Caco-2 (cell line): ENCODE measurements around the gene DLG4. TPM values are rescaled to one million over a fixed set of nuclear protein-coding genes. Genes with fewer than 3 reads are reported as not detected.
"Not testable (repeated sequence)": the region's sequence is repeated elsewhere in the genome, so short reads cannot be mapped to it uniquely, and the experiment has no call there.

Experiments used
- BruUV-seq: library from RNA; stranded (reverse); fragments of 400-500 nt; replicated peaks from 2 replicates; lab custom pipeline; 2021; lab: Mats Ljungman, UMichigan
- CTCF ChIA-PET: fragments of 300-600 bp; sonication (Branson Sonifier 250); formaldehyde crosslinking; loops from one replicate; lab custom pipeline; 2022; ENCODE audit warnings: antibody characterized with exemption; lab: Charles Lee
- POLR2A ChIA-PET: fragments of 300-600 bp; sonication (Branson Sonifier 250); formaldehyde crosslinking; loops from one replicate; lab custom pipeline; 2022; ENCODE audit warnings: antibody characterized with exemption; lab: Charles Lee
- DNase-seq, 2 experiments: peaks; one replicate each; pipeline versions ENCODE4 v3.0.0 to v3.0.0-alpha.2; 2020 to 2022
- H3K27me3 ChIP-seq: replicated peaks from 2 replicates; pipeline ENCODE4 v1.6.0; 2011; ENCODE audit warnings: low read length; ENCODE audit not compliant: control insufficient read depth, insufficient read depth
- H3K36me3 ChIP-seq: 2 replicates; pipeline ENCODE4 v1.5.1; 2011; ENCODE audit warnings: low read length; ENCODE audit not compliant: control insufficient read depth, insufficient read depth
- H3K4me1 ChIP-seq: fragments of 250-450 bp; sonication (Bioruptor Pico); 2 replicates; pipeline ENCODE4 v1.5.1; 2020; ENCODE audit warnings: mild to moderate bottlenecking
- H3K4me3 ChIP-seq: 2 replicates; pipeline ENCODE4 v1.5.1; 2011; ENCODE audit warnings: low read depth, mild to moderate bottlenecking, control low read depth, low read length
- H3K9me3 ChIP-seq: fragments of 250-450 bp; sonication (Bioruptor Pico); 2 replicates; pipeline ENCODE4 v1.5.1; 2020; ENCODE audit warnings: mild to moderate bottlenecking, moderate library complexity
- H3K27ac Mint-ChIP-seq: one replicate; pipeline ENCODE4 v1.8.0; 2022; ENCODE audit warnings: mixed read lengths; ENCODE audit not compliant: unreplicated experiment
- H3K27me3 Mint-ChIP-seq: one replicate; pipeline ENCODE4 v1.8.0; 2022; ENCODE audit warnings: mixed read lengths; ENCODE audit not compliant: insufficient read depth, unreplicated experiment
- H3K36me3 Mint-ChIP-seq: one replicate; pipeline ENCODE4 v1.8.0; 2022; ENCODE audit warnings: mild to moderate bottlenecking, mixed read lengths; ENCODE audit not compliant: insufficient read depth, unreplicated experiment
- H3K4me1 Mint-ChIP-seq: one replicate; pipeline ENCODE4 v1.8.0; 2022; ENCODE audit warnings: low read depth, mixed read lengths; ENCODE audit not compliant: unreplicated experiment
- H3K4me3 Mint-ChIP-seq: one replicate; pipeline ENCODE4 v1.8.0; 2022; ENCODE audit warnings: mild to moderate bottlenecking, moderate library complexity, mixed read lengths; ENCODE audit not compliant: unreplicated experiment
- H3K9me3 Mint-ChIP-seq: one replicate; pipeline ENCODE4 v1.8.0; 2022; ENCODE audit warnings: mixed read lengths; ENCODE audit not compliant: unreplicated experiment
- intact Hi-C: fragments of 100-400 bp; cut with micrococcal nuclease; formaldehyde crosslinking; loops from one replicate; pipeline ENCODE4 v1.10.0; 2022; ENCODE audit not compliant: unreplicated experiment
- total RNA-seq: library from RNA; stranded (reverse); gene quantifications from 2 replicates; pipeline ENCODE4 v1.2.3, GENCODE V29; 2022
- TF ChIP-seq, protein P1 (sequence below), 2 experiments: fragments of 200-600 bp in 1 of 2; IDR thresholded peaks; 1 replicate in 1 of 2; 2 replicates in 1 of 2; pipeline versions ENCODE4 v1.5.1 to v1.8.0; 2011 to 2022; ENCODE audit warnings: antibody characterized with exemption in 1 of 2, control low read depth in 1 of 2, inconsistent platforms in 1 of 2, low read depth in 1 of 2, low read length in 1 of 2, mild to moderate bottlenecking in 1 of 2, moderate library complexity in 1 of 2; ENCODE audit not compliant: insufficient read depth in 1 of 2, severe bottlenecking in 1 of 2, unreplicated experiment in 1 of 2

Gene DLG4
- total RNA-seq, 1 experiment from 2014 or later: 0.98 TPM

DNA sequence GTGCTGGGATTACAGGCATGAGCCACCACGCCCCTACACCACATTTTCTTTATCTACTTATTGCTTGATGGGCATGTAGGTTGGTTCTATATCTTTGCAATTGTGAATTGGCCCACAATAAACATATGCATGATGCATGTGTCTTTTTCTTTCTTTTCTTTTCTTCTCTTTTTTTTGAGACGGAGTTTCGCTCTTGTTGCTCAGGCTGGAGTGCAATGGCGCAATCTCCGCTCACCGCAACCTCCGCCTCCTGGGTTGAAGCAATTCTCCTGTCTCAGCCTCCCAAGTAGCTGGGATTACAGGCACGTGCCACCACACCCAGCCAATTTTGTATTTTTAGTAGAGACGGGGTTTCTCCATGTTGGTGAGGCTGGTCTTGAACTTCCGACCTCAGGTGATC lies 61.2 kb downstream of the DLG4 start:
- H3K4me3 Mint-ChIP-seq, H3K27ac Mint-ChIP-seq, H3K27me3 Mint-ChIP-seq, H3K4me1 ChIP-seq, H3K4me3 ChIP-seq, DNase-seq, intact Hi-C loops, H3K4me1 Mint-ChIP-seq, BruUV-seq, H3K27me3 ChIP-seq, H3K36me3 Mint-ChIP-seq, H3K36me3 ChIP-seq, H3K9me3 ChIP-seq, CTCF ChIA-PET, POLR2A ChIA-PET, H3K9me3 Mint-ChIP-seq: not testable (repeated sequence)

DNA sequence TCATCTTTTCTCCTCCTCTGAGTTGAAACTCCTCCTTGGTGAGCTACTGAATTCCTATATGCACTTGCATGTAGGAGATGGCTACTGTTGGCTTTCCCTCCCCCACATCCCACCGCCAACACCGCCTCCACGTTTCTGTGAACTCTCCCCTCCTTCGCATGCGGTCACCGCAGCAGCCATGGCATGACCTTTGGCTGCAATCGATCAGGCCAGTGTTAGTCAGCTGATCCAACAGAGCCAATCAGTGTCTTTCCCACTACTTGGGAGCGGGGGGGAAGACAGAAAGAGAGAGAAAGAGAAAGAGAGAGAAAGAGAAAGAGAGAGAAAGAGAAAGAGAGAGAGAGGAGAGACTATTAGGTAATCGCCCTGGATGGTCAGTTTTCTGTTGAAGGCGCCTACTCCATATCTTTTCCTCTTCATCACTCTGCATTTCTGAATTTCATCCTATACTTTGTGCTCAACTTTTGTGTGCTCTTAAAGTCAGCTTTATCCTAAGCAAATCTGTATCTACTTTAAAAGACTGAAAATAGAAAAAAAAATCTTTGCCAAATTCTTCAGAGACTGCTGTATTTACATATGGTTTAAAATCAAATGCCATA lies 63.2 kb downstream of the DLG4 start:
- BruUV-seq: no TSS peak
- Mint-ChIP-seq H3K9me3 (no peaks in the 10 kb centered on the region), H3K27ac (no peak overlapping the region), H3K27me3 (no peaks in the 10 kb centered on the region), H3K4me1 (peaks cover 7% of the 10 kb centered on the region), H3K4me3 (peak overlapping the region; percentile 42), H3K36me3 (peaks cover 5% of the 10 kb centered on the region)
- Histone ChIP-seq H3K36me3 (no peaks in the 10 kb centered on the region), H3K4me1 (no peaks in the 10 kb centered on the region), H3K9me3 (no peaks in the 10 kb centered on the region), H3K27me3 (no peaks in the 10 kb centered on the region), H3K4me3 (no peak overlapping the region)
- ChIA-PET POLR2A (no interaction called here), CTCF (no interaction called here)
- TF ChIP-seq, protein P1, sequence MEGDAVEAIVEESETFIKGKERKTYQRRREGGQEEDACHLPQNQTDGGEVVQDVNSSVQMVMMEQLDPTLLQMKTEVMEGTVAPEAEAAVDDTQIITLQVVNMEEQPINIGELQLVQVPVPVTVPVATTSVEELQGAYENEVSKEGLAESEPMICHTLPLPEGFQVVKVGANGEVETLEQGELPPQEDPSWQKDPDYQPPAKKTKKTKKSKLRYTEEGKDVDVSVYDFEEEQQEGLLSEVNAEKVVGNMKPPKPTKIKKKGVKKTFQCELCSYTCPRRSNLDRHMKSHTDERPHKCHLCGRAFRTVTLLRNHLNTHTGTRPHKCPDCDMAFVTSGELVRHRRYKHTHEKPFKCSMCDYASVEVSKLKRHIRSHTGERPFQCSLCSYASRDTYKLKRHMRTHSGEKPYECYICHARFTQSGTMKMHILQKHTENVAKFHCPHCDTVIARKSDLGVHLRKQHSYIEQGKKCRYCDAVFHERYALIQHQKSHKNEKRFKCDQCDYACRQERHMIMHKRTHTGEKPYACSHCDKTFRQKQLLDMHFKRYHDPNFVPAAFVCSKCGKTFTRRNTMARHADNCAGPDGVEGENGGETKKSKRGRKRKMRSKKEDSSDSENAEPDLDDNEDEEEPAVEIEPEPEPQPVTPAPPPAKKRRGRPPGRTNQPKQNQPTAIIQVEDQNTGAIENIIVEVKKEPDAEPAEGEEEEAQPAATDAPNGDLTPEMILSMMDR (IDR thresholded peaks at IDR 0.05; ENCODE audit: insufficient read depth in 1 of 2, low read depth in 1 of 2, low read length in 1 of 2, severe bottlenecking in 1 of 2, unreplicated experiment in 1 of 2): no peak
- intact Hi-C loops: no loop called here
- peak in 1 of 2 experiments; percentile 42 for DNase-seq

DNA sequence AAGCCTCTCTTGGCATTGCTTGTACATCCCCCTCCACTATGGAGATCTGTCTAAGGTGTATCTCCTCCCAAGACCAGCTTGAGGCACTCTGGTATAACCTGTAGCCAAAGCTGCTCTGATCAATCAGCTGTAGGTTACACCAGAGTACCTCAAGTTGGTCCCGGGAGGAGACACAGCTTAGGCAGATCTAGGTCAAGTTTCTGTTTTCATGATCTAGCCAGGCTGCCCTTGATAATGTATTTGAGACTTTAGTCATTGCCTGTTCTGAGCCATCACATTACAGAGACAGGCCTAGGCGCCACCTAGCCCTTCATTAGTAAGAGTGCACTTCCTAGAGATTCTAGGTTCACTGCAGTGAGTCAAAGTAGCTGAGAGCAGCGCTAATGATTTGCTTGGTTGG lies 71.9 kb downstream of the DLG4 start:
- Histone ChIP-seq H3K27me3 (no peaks in the 10 kb centered on the region), H3K4me1 (no peaks in the 10 kb centered on the region), H3K9me3 (no peaks in the 10 kb centered on the region), H3K4me3 (no peak overlapping the region), H3K36me3 (no peaks in the 10 kb centered on the region)
- H3K4me3 Mint-ChIP-seq: no peak overlapping the region
- ChIA-PET CTCF (no interaction called here), POLR2A (no interaction called here)
- no peaks in the 10 kb centered on the region for H3K9me3 Mint-ChIP-seq
- no peaks in the 10 kb centered on the region for H3K27me3 Mint-ChIP-seq
- H3K4me1 Mint-ChIP-seq: no peaks in the 10 kb centered on the region
- TF ChIP-seq, protein P1 (IDR thresholded peaks at IDR 0.05; ENCODE audit: insufficient read depth in 1 of 2, low read depth in 1 of 2, low read length in 1 of 2, severe bottlenecking in 1 of 2, unreplicated experiment in 1 of 2): no peak
- no TSS peak for BruUV-seq
- no peak for DNase-seq
- intact Hi-C loops: no loop called here
- H3K27ac Mint-ChIP-seq: no peak overlapping the region
- no peaks in the 10 kb centered on the region for H3K36me3 Mint-ChIP-seq
